DND-41 (cell line): ENCODE measurements around the gene DHRS3.

Experiments
- ATAC-seq: fragments of 200-7000 bp; cut with Tn5 transposase; 3 replicates; pipeline ENCODE4 v1.9.1; 2021; ENCODE audit warnings: low read depth; ENCODE audit not compliant: insufficient read depth
- DNase-seq: peaks from one replicate; pipeline ENCODE4 v3.0.0-alpha.2; 2020
- H2AFZ ChIP-seq: 2 replicates; pipeline ENCODE4 v1.6.0; 2012; ENCODE audit warnings: low read depth, low read length
- H3K27ac ChIP-seq: 2 replicates; pipeline ENCODE4 v1.5.1; 2012; ENCODE audit warnings: low read length, inconsistent platforms
- H3K27me3 ChIP-seq: fragments of 200-600 bp; sonication (generic); 2 replicates; pipeline ENCODE4 v1.6.0; 2012; ENCODE audit warnings: low read length, mild to moderate bottlenecking, inconsistent platforms; ENCODE audit not compliant: insufficient read depth, poor library complexity
- H3K36me3 ChIP-seq: 2 replicates; pipeline ENCODE4 v1.5.1; 2012; ENCODE audit warnings: low read length, inconsistent platforms; ENCODE audit not compliant: insufficient read depth
- H3K4me1 ChIP-seq: 2 replicates; pipeline ENCODE4 v1.5.1; 2012; ENCODE audit warnings: mild to moderate bottlenecking, low read length; ENCODE audit not compliant: insufficient read depth
- H3K4me2 ChIP-seq: 2 replicates; pipeline ENCODE4 v1.6.0; 2012; ENCODE audit warnings: mild to moderate bottlenecking, moderate library complexity, low read length, inconsistent platforms; ENCODE audit not compliant: insufficient read depth
- H3K4me3 ChIP-seq, 2 experiments: fragments of 200-600 bp in 1 of 2; shearing (Covaris generic) in 1 of 2; 2 replicates each; pipeline ENCODE4 v1.5.1; 2012 to 2016; ENCODE audit warnings: inconsistent platforms in 2 of 2, low read length in 2 of 2, mild to moderate bottlenecking in 2 of 2, low read depth in 1 of 2, moderate library complexity in 1 of 2
- H3K79me2 ChIP-seq: 2 replicates; pipeline ENCODE4 v1.6.0; 2012; ENCODE audit warnings: low read length, inconsistent platforms; ENCODE audit not compliant: insufficient read depth
- H3K9ac ChIP-seq: 2 replicates; pipeline ENCODE4 v1.6.0; 2012; ENCODE audit warnings: low read depth, mild to moderate bottlenecking, inconsistent platforms, low read length, moderate library complexity
- H3K9me3 ChIP-seq: 2 replicates; pipeline ENCODE4 v1.5.1; 2012; ENCODE audit warnings: low read length, moderate library complexity, mild to moderate bottlenecking, inconsistent platforms; ENCODE audit not compliant: insufficient read depth, severe bottlenecking
- H4K20me1 ChIP-seq: 2 replicates; pipeline ENCODE4 v1.6.0; 2012; ENCODE audit warnings: low read length; ENCODE audit not compliant: insufficient read depth
- CTCF ChIP-seq: IDR thresholded peaks from 2 replicates; pipeline ENCODE4 v1.5.1; 2012; ENCODE audit warnings: borderline replicate concordance, low read length, moderate library complexity, mild to moderate bottlenecking; ENCODE audit not compliant: poor library complexity, severe bottlenecking; ENCODE audit errors: extremely low read depth
- EZH2 ChIP-seq: IDR thresholded peaks from 3 replicates; pipeline ENCODE4 v1.6.1; 2012; ENCODE audit warnings: borderline replicate concordance, low read depth, mild to moderate bottlenecking, moderate library complexity, low read length, inconsistent platforms; ENCODE audit not compliant: severe bottlenecking

The DHRS3 gene

DNA sequence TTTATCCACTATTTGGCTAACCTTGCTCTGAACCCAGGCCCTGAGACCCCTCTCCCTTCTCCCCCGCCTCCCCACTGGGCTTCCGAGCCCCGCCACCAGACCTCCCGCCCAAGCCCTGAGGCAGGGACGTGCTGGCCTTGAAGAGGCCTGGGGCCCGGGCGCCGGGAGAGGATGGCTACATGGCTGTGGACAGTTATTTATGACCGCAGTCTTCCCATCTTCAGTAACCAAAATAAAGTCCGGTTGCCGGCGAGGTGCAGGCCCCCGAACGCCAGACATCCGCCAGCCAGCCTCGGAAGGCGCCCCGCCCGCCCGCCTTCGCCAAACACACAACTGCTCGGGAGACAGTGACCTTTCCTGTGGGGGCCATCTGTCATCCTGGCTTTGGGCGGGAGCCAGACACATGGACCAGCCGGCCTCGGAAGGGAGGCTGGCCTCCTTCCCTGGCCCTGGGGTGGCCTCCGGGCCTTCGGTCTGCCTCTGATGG is 69.0 kb downstream of the DHRS3 start:
- H4K20me1 ChIP-seq: no peaks in the 10 kb centered on the region
- no peak overlapping the region for H3K4me2 ChIP-seq
- no peaks in the 10 kb centered on the region for H3K4me1 ChIP-seq
- no peaks in the 10 kb centered on the region for H3K27me3 ChIP-seq
- H3K9ac ChIP-seq: no peak overlapping the region
- H3K79me2 ChIP-seq: no peaks in the 10 kb centered on the region
- TF ChIP-seq CTCF (no peak), EZH2 (no peak)
- DNase-seq (no peak), ATAC-seq (no peak)
- H3K27ac ChIP-seq: no peak overlapping the region
- H3K9me3 ChIP-seq: no peaks in the 10 kb centered on the region
- no peak overlapping the region for H2AFZ ChIP-seq
- no peaks in the 10 kb centered on the region for H3K36me3 ChIP-seq
- H3K4me3 ChIP-seq: no peak overlapping the region

DNA sequence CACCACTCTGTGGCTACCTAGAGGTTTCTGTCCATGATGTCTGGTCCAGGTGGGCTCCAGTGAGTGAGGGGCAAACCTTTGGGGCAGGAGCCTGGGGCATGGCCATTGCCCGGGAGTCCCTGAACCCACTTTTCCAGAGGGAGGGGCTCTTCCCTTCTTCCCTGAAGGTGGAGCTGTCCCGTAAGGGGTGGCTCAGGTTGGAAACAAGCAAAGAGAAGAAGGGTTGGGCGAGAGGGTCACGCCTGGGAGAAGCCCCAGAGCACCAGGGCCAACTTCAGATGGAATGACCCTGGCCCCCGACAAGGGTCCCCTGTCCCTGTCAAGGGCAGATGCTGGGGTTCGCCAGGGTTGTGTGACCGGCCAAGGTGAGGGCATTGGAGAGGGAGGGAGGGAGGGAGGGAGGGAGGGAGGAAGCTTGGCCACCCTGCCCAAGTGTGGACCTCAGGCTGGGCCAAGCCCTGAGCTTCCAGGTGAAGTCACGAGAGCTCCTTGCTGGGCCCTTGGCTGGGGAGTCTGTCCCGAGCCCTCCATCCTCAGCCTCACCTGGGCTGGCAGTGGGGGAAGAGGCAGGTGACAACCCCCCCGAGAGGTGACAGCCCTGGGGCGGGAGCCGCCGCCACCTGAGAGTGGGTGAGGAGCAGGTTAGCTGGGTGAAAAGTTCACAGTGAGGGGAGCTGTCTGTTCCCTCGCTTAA is 69.6 kb downstream of the DHRS3 start:
- no peak for TF ChIP-seq EZH2
- TF ChIP-seq CTCF: no peak
- no peaks in the 10 kb centered on the region for H3K36me3 ChIP-seq
- H3K4me1 ChIP-seq: no peaks in the 10 kb centered on the region
- no peak overlapping the region for H3K27ac ChIP-seq
- H3K27me3 ChIP-seq: no peaks in the 10 kb centered on the region
- H3K9me3 ChIP-seq: no peaks in the 10 kb centered on the region
- ATAC-seq (no peak), DNase-seq (no peak)
- H2AFZ ChIP-seq: no peak overlapping the region
- H3K9ac ChIP-seq: no peak overlapping the region
- no peak overlapping the region for H3K4me2 ChIP-seq
- H3K79me2 ChIP-seq: no peaks in the 10 kb centered on the region
- H4K20me1 ChIP-seq: no peaks in the 10 kb centered on the region
- H3K4me3 ChIP-seq: no peak overlapping the region

GRCh38 chr1:12547586-12548225 is 70.3 kb downstream of the DHRS3 start:
- TF ChIP-seq CTCF (no peak), EZH2 (no peak)
- Histone ChIP-seq H3K4me2 (no peak overlapping the region), H2AFZ (no peak overlapping the region), H3K4me1 (no peaks in the 10 kb centered on the region), H3K27ac (no peak overlapping the region), H3K27me3 (no peaks in the 10 kb centered on the region), H3K36me3 (no peaks in the 10 kb centered on the region), H4K20me1 (no peaks in the 10 kb centered on the region), H3K9ac (no peak overlapping the region), H3K79me2 (no peaks in the 10 kb centered on the region), H3K9me3 (no peaks in the 10 kb centered on the region), H3K4me3 (no peak overlapping the region)
- no peak for ATAC-seq
- no peak for DNase-seq
